HepG2 (cell line): ENCODE results near the gene TSPAN15. TPM values are rescaled to one million over a fixed set of nuclear protein-coding genes. Genes with fewer than 3 reads are reported as not detected.
A peak's percentile ranks its signal among the peaks of the same experiment; 100 is the strongest.

Experiments used
- ATAC-seq: fragments of 200-7000 bp; cut with Tn5 transposase; 3 replicates; pipeline ENCODE4 v1.9.1; 2020; ENCODE audit warnings: mild to moderate bottlenecking, moderate library complexity
- BruUV-seq: library from RNA; stranded (reverse); fragments of 400-500 nt; replicated peaks from 2 replicates; lab custom pipeline; 2021; lab: Mats Ljungman, UMichigan
- CTCF ChIA-PET: fragments of 300-600 bp; formaldehyde crosslinking; extraction: SDS; loops from one replicate; lab custom pipeline; 2021; ENCODE audit warnings: low total read pairs, inconsistent platforms, low intra/inter-chr PET ratio; lab: Yijun Ruan, JAX
- POLR2A ChIA-PET: fragments of 350-600 bp; sonication (Branson Sonifier 250); formaldehyde crosslinking; loops from one replicate; lab custom pipeline; 2020; ENCODE audit warnings: antibody characterized with exemption, inconsistent platforms; lab: Yijun Ruan, JAX
- DNase-seq: peaks from one replicate; pipeline ENCODE4 v3.0.0-alpha.2; 2015; ENCODE audit warnings: low spot score
- FAIRE-seq: peaks from 3 replicates; lab custom pipeline; 2011; peaks lifted over from hg19 to GRCh38; lab: Jason Lieb, UNC
- H2AFZ ChIP-seq: one replicate; pipeline ENCODE4 v1.6.1; 2011; ENCODE audit warnings: low read length, inconsistent platforms
- H3K27ac ChIP-seq: fragments of 300-600 bp; 3 replicates; pipeline ENCODE4 v1.8.0; 2011; ENCODE audit warnings: mixed run types, mild to moderate bottlenecking, mixed read lengths, low read length, inconsistent platforms; ENCODE audit not compliant: insufficient read depth; ENCODE audit errors: extremely low read length
- H3K27me3 ChIP-seq, 2 experiments: fragments of 200-600 bp in 1 of 2; 2 replicates in 1 of 2; 3 replicates in 1 of 2; pipeline versions ENCODE4 v1.6.0 to v1.8.0; 2011; ENCODE audit warnings: low read length in 2 of 2, mild to moderate bottlenecking in 2 of 2, moderate library complexity in 2 of 2, inconsistent platforms in 1 of 2; ENCODE audit not compliant: insufficient read depth in 2 of 2, control insufficient read depth in 1 of 2
- H3K36me3 ChIP-seq, 2 experiments: fragments of 200-600 bp in 1 of 2; replicated peaks in 1 of 2; 2 replicates in 1 of 2; 3 replicates in 1 of 2; pipeline versions ENCODE4 v1.5.1 to v1.8.0; 2011; ENCODE audit warnings: low read length in 2 of 2, inconsistent platforms in 1 of 2; ENCODE audit not compliant: insufficient read depth in 2 of 2, control insufficient read depth in 1 of 2
- H3K4me1 ChIP-seq: 2 replicates; pipeline ENCODE4 v1.5.1; 2012; ENCODE audit warnings: low read length, inconsistent platforms; ENCODE audit not compliant: insufficient read depth
- H3K4me2 ChIP-seq: 2 replicates; pipeline ENCODE4 v1.6.0; 2011; ENCODE audit warnings: low read depth, low read length, inconsistent platforms
- H3K4me3 ChIP-seq, 3 experiments: fragments of 200-600 bp in 1 of 3; sonication (generic), shearing (Covaris generic) in 1 of 3; replicated peaks in 1 of 3; 2 replicates each; pipeline ENCODE4 v1.5.1; 2011 to 2016; ENCODE audit warnings: low read length in 3 of 3, inconsistent platforms in 2 of 3, low read depth in 2 of 3, mild to moderate bottlenecking in 2 of 3, control low read depth in 1 of 3, mixed read lengths in 1 of 3; ENCODE audit not compliant: insufficient read depth in 1 of 3
- H3K79me2 ChIP-seq: one replicate; pipeline ENCODE4 v1.6.1; 2011; ENCODE audit warnings: low read length, inconsistent platforms; ENCODE audit not compliant: insufficient read depth
- H3K9ac ChIP-seq: 2 replicates; pipeline ENCODE4 v1.6.0; 2011; ENCODE audit warnings: mild to moderate bottlenecking, low read depth, low read length, inconsistent platforms; ENCODE audit not compliant: insufficient read depth
- H3K9me3 ChIP-seq: 2 replicates; pipeline ENCODE4 v1.5.1; 2012; ENCODE audit warnings: mild to moderate bottlenecking, low read length
- H4K20me1 ChIP-seq: 2 replicates; pipeline ENCODE4 v1.6.0; 2011; ENCODE audit warnings: inconsistent platforms, mild to moderate bottlenecking, low read length, moderate library complexity; ENCODE audit not compliant: insufficient read depth
- ATF7 ChIP-seq, 2 experiments: fragments of 450-650 bp in 1 of 2; sonication (generic) in 1 of 2; formaldehyde crosslinking in 1 of 2; IDR thresholded peaks; 2 replicates each; pipeline versions ENCODE4 v1.4.0 to v1.6.1; 2016 to 2020; ENCODE audit warnings: antibody characterized with exemption in 1 of 2, mild to moderate bottlenecking in 1 of 2, missing genetic modification reagents in 1 of 2
- BRD4 ChIP-seq: sonication (generic); formaldehyde crosslinking; IDR thresholded peaks from 2 replicates; pipeline ENCODE4 v1.4.0; 2020; ENCODE audit warnings: missing genetic modification reagents
- CREB1 ChIP-seq, 2 experiments: fragments of 450-650 bp in 1 of 2; IDR thresholded peaks; 2 replicates each; pipeline ENCODE4 v1.6.1; 2016 to 2017; ENCODE audit warnings: control low read depth in 1 of 2, mild to moderate bottlenecking in 1 of 2, missing compliant biosample characterization in 1 of 2, missing genetic modification characterization in 1 of 2
- TBX3 ChIP-seq: fragments of 450-650 bp; IDR thresholded peaks from 2 replicates; pipeline ENCODE4 v1.6.1; 2017; ENCODE audit warnings: antibody characterized with exemption, mild to moderate bottlenecking, inconsistent platforms, borderline replicate concordance
- ZBTB42 ChIP-seq: sonication (generic); formaldehyde crosslinking; IDR thresholded peaks from 2 replicates; pipeline ENCODE4 v1.5.0; 2020; ENCODE audit warnings: mild to moderate bottlenecking, missing genetic modification reagents
- ZNF782 ChIP-seq: sonication (generic); formaldehyde crosslinking; IDR thresholded peaks from 2 replicates; pipeline ENCODE4 v1.4.0; 2020; ENCODE audit warnings: missing genetic modification reagents, mild to moderate bottlenecking, borderline replicate concordance
- ZSCAN22 ChIP-seq: sonication (generic); formaldehyde crosslinking; IDR thresholded peaks from 2 replicates; pipeline ENCODE4 v1.4.0; 2020; ENCODE audit warnings: mild to moderate bottlenecking, missing genetic modification reagents
- WGBS: methylation state at CpG from one replicate; pipeline ENCODE4 v1.1.6; 2017; ENCODE audit warnings: low lambda C conversion rate; 5-methylcytosine and 5-hydroxymethylcytosine counted together
- in situ Hi-C: cut with HindIII; loops from 2 replicates; pipeline ENCODE4 v1.10.0; 2017; ENCODE audit warnings: low pct_unique_long_range_greater_than_20kb; ENCODE audit not compliant: extremely low pct_ligation_motif_present
- intact Hi-C: fragments of 100-400 bp; cut with micrococcal nuclease; formaldehyde crosslinking; loops from one replicate; pipeline ENCODE4 v1.10.0; 2022; ENCODE audit not compliant: unreplicated experiment
- polyA plus RNA-seq, 8 experiments: library from polyadenylated mRNA; depleted of rRNA in 3 of 8; stranded (reverse) in 7 of 8; unstranded in 1 of 8; fragments of >200 nt; fragmentation: Illumina TruSeq in 4 of 8; extraction: Trizol in 4 of 8; gene quantifications; 2 replicates each; pipeline versions ENCODE4 v1.2.1 to v1.2.3, GENCODE V29; 2011 to 2016; ENCODE audit warnings: low read depth in 4 of 8, missing spikeins in 1 of 8, mixed read lengths in 1 of 8; ENCODE audit not compliant: insufficient read depth in 1 of 8
- total RNA-seq, 5 experiments: library from RNA; depleted of rRNA; stranded (reverse); fragments of >200 nt; fragmentation: Illumina TruSeq; extraction: Trizol; gene quantifications; 2 replicates each; pipeline ENCODE4 v1.2.3, GENCODE V29; 2016; ENCODE audit warnings: low read depth in 1 of 5

Gene TSPAN15
- total and polyA plus RNA-seq, 2 of the 13 experiments (the other 11 are each of a cell fraction or from before 2014, with no cell fraction given): 0.27 to 3.2 TPM

GRCh38 chr10:69537449-69537848 is 86.2 kb downstream of the TSPAN15 start:
- Histone ChIP-seq H3K36me3 (no peaks in the 10 kb centered on the region), H3K9ac (no peak overlapping the region), H3K79me2 (no peaks in the 10 kb centered on the region), H3K4me2 (no peak overlapping the region), H3K9me3 (peaks cover 16% of the 10 kb centered on the region), H4K20me1 (no peaks in the 10 kb centered on the region), H2AFZ (no peak overlapping the region), H3K27me3 (no peaks in the 10 kb centered on the region; a peak in 1 of 5 replicates), H3K4me3 (no peak overlapping the region), H3K4me1 (no peaks in the 10 kb centered on the region), H3K27ac (no peak overlapping the region)
- intact Hi-C loops (no loop called here), in situ Hi-C loops (no loop called here)
- ChIA-PET POLR2A (no interaction called here), CTCF (no interaction called here)
- no peak for ATAC-seq
- peak; percentile 99 for TF ChIP-seq ATF7 (IDR thresholded peaks at IDR 0.05)
- TF ChIP-seq ATF7 (CRISPR knock-in tag; IDR thresholded peaks at IDR 0.05): no peak
- TF ChIP-seq CREB1 (IDR thresholded peaks at IDR 0.05): peak; percentile 95
- no peak for TF ChIP-seq CREB1 (CRISPR knock-in tag; IDR thresholded peaks at IDR 0.05)
- TF ChIP-seq ZNF782 (CRISPR knock-in tag): no peak
- WGBS: 4% methylated on average over 6 of the region's 6 CpGs
- BruUV-seq: no TSS peak
- FAIRE-seq: no peak
- no peak for DNase-seq

DNA sequence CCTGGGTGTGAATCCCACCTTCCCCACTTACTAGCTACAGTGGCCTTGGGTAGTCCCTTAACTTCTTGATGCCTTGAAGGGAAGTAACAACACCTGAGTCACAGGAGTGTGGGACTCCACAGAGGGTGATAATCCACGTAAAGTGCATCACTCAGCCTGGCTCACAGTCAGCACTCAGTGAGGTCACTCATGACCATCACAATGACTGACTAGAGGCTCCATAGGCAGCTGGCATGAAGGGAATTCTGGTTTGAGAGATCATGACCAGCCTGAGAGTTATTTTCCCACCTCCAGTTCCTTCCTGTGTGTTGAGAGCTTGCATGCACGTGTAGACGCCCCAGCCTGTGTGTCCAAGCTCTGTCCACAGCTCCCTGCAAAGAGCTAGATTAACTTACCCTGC is 87.2 kb downstream of the TSPAN15 start:
- FAIRE-seq (no peak), ATAC-seq (no peak), DNase-seq (no peak)
- WGBS: 0% methylated on average over 2 of the region's 3 CpGs
- Histone ChIP-seq H3K9ac (no peak overlapping the region), H3K4me1 (no peaks in the 10 kb centered on the region), H3K27me3 (no peaks in the 10 kb centered on the region; a peak in 1 of 5 replicates), H3K9me3 (peaks cover 16% of the 10 kb centered on the region), H3K4me3 (no peak overlapping the region), H3K36me3 (no peaks in the 10 kb centered on the region), H4K20me1 (no peaks in the 10 kb centered on the region), H3K79me2 (no peaks in the 10 kb centered on the region), H3K4me2 (no peak overlapping the region), H2AFZ (no peak overlapping the region), H3K27ac (no peak overlapping the region)
- in situ Hi-C loops (no loop called here), intact Hi-C loops (no loop called here)
- ChIA-PET POLR2A (no interaction called here), CTCF (no interaction called here)
- no TSS peak for BruUV-seq
- no peak for TF ChIP-seq TBX3
- no peak for TF ChIP-seq BRD4 (CRISPR knock-in tag)
- no peak for TF ChIP-seq ZBTB42
- no peak for TF ChIP-seq ZSCAN22
